ENCODE data around the gene KCNA3. TPM values are rescaled to one million over a fixed set of nuclear protein-coding genes. Genes with fewer than 3 reads are reported as not detected.
"Not testable (repeated sequence)": the region's sequence is repeated elsewhere in the genome, so short reads cannot be mapped to it uniquely, and the experiment has no call there.

The KCNA3 gene
- total and polyA plus RNA-seq, 9 donors, result 0.21 to 2.1 (median 1.1) TPM

- Histone ChIP-seq H3K27me3 (no peaks in the 10 kb centered on the region), H3K27ac (no peak overlapping the region), H3K4me3 (no peak overlapping the region), H3K36me3 (no peaks in the 10 kb centered on the region), H3K9me3 (no peaks in the 10 kb centered on the region), H3K4me1 (ENCODE audit: insufficient read depth) (peaks cover 5% of the 10 kb centered on the region)
- TF ChIP-seq CTCF (IDR thresholded peaks at IDR 0.05), result no peak
- no peak for TF ChIP-seq POLR2A (IDR thresholded peaks at IDR 0.05)
- TF ChIP-seq EP300 (IDR thresholded peaks at IDR 0.05), result no peak
- WGBS, 3 donors, result 65 to 72% (median 70%) methylated on average over 2 of the region's 2 CpGs
- no peak for DNase-seq
- intact Hi-C loops (cut with DNase I), result no loop called here
Observed at GRCh38 chr1:110671361-110671760, 3.4 kb downstream of the KCNA3 start.

GRCh38 chr1:110668549-110668948, 6.2 kb downstream of the KCNA3 start:
- TF ChIP-seq POLR2A (IDR thresholded peaks at IDR 0.05), result no peak
- TF ChIP-seq EP300 (IDR thresholded peaks at IDR 0.05), result no peak
- no peak for TF ChIP-seq CTCF (IDR thresholded peaks at IDR 0.05)
- Histone ChIP-seq H3K4me3 (no peak overlapping the region), H3K36me3 (no peaks in the 10 kb centered on the region), H3K27me3 (no peaks in the 10 kb centered on the region), H3K4me1 (ENCODE audit: insufficient read depth) (no peaks in the 10 kb centered on the region), H3K27ac (no peak overlapping the region), H3K9me3 (no peaks in the 10 kb centered on the region)
- intact Hi-C loops (cut with DNase I), result no loop called here
- no peak for DNase-seq
- WGBS, 3 donors, result 71 to 85% (median 73%) methylated on average over 4 of the region's 4 CpGs

GRCh38 chr1:110667776-110668175, 7.0 kb downstream of the KCNA3 start:
- H3K4me3 ChIP-seq, result no peak overlapping the region
- no peaks in the 10 kb centered on the region for H3K9me3 ChIP-seq
- DNase-seq, result no peak
- TF ChIP-seq POLR2A (IDR thresholded peaks at IDR 0.05) (no peak), EP300 (IDR thresholded peaks at IDR 0.05) (no peak), CTCF (IDR thresholded peaks at IDR 0.05) (no peak)
- no peak overlapping the region for H3K27ac ChIP-seq
- H3K27me3 ChIP-seq, result no peaks in the 10 kb centered on the region
- 91 to 95% (median 92%) methylated on average over 2 of the region's 2 CpGs for WGBS, 3 donors
- H3K4me1 ChIP-seq (ENCODE audit: insufficient read depth), result no peaks in the 10 kb centered on the region
- H3K36me3 ChIP-seq, result no peaks in the 10 kb centered on the region
- intact Hi-C loops (cut with DNase I), result no loop called here

- Histone ChIP-seq H3K36me3 (no peaks in the 10 kb centered on the region), H3K4me1 (ENCODE audit: insufficient read depth) (no peaks in the 10 kb centered on the region), H3K4me3 (no peak overlapping the region), H3K9me3 (no peaks in the 10 kb centered on the region), H3K27ac (no peak overlapping the region), H3K27me3 (no peaks in the 10 kb centered on the region)
- TF ChIP-seq POLR2A (IDR thresholded peaks at IDR 0.05), result no peak
- no peak for TF ChIP-seq CTCF (IDR thresholded peaks at IDR 0.05)
- TF ChIP-seq EP300 (IDR thresholded peaks at IDR 0.05), result no peak
- intact Hi-C loops (cut with DNase I), result no loop called here
- 86 to 90% (median 88%) methylated on average over 2 of the region's 2 CpGs for whole genome bisulfite sequencing, 3 donors
- DNase-seq, result no peak
Observed at GRCh38 chr1:110663241-110663640, 11.5 kb downstream of the KCNA3 start.

- H3K4me3 ChIP-seq; intact Hi-C loops (cut with DNase I); H3K27ac ChIP-seq; H3K27me3 ChIP-seq; H3K9me3 ChIP-seq; DNase-seq; H3K4me1 ChIP-seq (ENCODE audit: insufficient read depth); H3K36me3 ChIP-seq: not testable (repeated sequence)
- 94 to 98% (median 98%) methylated on average over 3 of the region's 3 CpGs for WGBS, 3 donors
Observed at GRCh38 chr1:110659559-110659958, 15.2 kb downstream of the KCNA3 start.
